GM18508 (cell line): ENCODE measurements around the gene ATP2B2.

Experiments
- ATAC-seq: cut with Tn5 transposase; IDR thresholded peaks from one replicate; pipeline ENCODE4 v1.9.1; 2021; ENCODE audit warnings: moderate number of reproducible peaks; ENCODE audit not compliant: insufficient read depth, unreplicated experiment

ATP2B2 gene

DNA sequence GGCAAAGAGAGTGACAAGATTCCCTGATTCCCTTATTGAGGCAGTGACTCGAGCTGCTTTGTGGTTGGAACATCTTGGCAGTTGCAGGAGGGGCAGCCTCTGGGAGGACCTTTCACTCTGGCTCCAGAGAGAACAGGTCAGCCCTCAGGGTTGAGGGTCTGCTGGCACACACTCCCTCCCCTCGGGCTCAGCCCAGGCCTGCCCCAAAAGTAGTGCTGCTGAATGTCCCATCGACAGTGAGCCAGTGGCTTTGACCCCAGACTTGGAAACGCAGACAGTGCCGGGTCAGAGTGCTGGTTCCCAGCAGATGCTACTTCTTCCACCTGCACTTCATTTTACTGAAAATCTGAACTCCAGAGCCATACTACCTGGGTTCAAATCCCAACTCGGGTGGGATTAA is 25.6 kb upstream of the ATP2B2 start:
- ATAC-seq, result no peak

DNA sequence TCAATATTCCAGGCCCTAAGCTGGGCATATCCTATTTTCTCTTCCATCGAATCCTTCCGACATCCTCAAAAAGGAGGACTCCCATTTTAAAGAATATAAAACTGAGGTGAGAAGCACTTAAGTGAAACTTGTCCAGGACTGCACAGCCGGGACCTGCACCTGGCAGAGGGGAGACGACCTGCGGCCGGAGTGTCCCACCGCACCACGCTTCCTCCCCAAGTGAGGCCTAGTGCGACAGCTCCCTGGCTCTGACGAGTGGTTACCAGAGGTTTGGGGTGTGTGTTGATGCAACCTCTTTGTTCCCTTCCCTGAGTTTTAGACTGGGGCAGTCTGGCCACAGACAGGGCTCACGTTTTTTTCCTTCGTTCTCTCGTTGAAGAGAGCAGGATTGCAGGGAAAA is 24.9 kb upstream of the ATP2B2 start:
- no peak for ATAC-seq

DNA sequence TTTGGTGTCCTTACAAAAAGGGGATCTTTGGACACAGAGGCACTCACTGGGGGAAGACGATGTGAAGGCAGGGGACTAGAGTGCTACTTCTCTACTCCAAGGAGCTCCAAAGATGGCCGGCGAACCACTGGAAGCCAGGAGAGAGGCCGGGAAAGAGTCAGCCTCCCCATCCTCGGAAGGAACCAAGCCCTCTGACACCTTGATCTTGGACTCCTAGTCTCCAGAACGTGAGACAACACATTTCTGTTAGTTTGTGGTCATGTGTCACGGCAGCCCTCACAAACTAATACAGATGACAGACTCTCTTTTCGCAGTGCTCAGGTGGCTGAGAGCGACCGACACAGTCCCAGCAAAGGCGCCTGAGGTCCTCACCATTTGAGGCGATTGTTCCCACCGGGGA is 24.4 kb upstream of the ATP2B2 start:
- ATAC-seq, result no peak

DNA sequence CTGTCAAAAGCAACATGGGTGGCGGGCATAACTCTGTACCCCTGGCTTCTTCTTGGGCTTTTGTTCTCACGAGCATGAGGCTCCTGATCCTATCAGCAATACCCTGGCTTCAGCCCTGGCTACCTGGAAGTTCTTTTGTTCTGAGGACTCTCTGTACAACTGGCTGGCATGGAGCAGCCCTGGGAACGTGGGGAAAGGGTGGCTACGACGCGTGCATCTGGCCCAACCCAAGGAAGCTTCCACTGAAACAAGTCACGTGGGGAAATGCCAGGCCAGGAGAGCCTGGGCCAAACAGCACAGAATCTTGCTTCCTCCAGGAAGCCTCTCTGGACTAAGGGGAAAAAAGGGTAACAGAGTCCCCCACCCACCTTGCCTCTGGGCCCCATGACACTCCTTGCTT is 22.7 kb upstream of the ATP2B2 start:
- no peak for ATAC-seq

DNA sequence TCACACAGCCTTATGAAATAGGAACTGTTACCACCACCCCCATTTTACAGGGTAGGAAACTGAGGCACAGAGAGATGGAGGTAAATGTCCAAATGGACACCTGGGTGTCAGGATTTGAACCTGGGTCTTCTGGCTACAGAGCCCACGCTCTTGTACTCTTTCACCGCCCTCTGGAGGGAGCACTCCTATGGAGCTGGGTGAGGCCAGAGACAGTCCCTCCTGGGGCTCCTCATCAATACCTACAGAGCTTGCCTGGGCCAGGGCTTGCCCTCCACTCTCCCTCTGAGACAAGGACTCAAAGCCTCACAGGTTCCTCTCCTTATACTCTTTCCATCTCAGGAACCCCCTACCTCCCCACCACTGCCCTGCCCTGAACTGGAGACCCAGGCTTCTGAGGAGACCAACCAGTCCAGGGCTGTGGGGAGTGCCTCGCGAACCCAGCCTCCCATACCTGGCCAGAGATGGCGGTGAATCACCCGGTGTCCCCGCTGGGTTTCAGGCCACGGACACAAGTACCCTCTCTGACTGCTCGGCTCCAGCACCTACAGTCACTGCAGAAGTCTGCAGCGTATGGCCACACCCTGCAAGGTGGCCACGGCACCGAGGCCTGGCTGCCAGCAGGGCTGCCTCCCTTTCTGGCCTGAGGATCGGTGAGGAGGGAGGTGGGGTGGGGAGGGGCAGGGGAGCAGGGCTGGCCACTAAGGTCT is 22.1 kb upstream of the ATP2B2 start:
- ATAC-seq, result no peak

DNA sequence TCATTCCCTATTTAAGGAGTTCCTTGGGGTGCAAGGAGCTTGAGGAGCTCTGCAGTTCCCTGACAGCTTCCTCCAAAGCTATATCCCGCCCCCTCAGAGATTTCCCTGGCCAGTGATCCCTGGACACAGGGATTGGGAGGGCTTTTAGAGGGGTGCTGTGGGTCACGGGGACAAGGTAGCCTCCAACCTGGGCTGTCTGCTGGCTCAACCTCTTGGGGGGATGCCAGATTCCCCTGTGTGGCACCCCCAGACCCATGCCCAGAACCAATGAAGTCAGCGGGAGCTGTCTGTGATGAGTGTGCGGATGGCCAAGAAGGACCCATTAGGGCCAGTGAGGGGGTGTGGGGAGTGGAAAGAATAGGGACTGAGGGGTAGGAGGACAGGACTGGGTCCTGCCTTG is 21.0 kb upstream of the ATP2B2 start:
- no peak for ATAC-seq

DNA sequence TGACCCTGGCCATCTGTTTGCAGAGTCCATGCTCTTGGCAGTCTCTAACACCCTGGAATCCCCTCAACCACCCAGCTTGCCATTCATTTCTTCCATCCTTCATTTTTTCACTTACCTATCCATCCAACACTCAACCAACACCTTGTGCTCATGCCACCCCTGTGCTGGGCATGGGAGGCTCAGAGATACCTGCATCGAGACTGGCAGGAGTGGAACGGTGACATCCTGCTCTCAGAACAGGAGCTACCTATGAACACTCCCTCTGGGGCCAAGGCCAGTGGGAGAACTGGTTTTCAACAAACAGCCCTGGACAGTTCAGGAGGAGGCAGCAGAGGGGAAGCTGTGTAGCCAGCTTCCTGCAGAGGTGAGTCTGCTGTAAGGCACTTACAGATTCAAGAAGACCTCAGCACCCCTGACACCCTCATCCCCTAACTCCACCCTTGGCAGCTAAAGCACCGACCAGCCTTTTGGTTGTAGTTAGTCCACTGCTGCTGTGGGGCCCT is 19.5 kb upstream of the ATP2B2 start:
- no peak for ATAC-seq

DNA sequence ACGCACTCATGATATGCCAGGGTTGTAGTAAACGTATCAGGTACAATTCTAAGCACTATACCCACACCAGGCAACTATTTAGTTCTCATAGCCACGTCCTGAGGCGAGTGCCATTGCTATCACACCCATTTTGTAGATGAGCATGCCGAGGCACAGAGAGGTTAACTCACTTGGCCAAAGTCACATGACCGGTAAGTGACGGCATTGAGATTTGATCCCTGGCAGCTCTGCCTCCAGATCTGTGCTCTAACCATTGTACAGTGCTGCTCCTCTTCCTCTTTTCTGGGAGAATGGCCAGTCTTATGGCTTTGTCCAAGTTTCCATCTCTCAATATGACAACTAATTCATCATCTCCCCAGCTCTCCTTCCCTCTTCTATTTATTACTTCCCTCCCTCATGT is 18.9 kb upstream of the ATP2B2 start:
- no peak for ATAC-seq

DNA sequence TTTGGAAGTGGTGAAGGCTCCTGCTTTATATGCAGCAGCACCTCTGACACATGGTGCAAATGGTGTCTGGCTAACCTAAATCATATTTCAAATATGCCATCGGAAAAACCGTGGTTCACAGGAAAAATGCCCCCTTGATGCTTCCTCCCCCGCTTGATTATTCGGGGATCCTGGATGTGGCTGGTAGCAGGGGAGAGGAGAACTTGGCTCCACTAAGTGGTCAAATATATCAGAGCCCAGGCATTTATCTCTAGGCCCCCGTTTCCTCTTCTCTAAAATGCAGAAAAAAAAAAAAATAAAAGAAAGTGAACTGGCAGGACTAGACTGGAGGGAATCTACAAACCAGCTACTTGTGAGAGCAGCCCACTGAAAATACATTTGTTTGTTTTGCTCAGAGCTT is 18.2 kb upstream of the ATP2B2 start:
- ATAC-seq, result no peak

DNA sequence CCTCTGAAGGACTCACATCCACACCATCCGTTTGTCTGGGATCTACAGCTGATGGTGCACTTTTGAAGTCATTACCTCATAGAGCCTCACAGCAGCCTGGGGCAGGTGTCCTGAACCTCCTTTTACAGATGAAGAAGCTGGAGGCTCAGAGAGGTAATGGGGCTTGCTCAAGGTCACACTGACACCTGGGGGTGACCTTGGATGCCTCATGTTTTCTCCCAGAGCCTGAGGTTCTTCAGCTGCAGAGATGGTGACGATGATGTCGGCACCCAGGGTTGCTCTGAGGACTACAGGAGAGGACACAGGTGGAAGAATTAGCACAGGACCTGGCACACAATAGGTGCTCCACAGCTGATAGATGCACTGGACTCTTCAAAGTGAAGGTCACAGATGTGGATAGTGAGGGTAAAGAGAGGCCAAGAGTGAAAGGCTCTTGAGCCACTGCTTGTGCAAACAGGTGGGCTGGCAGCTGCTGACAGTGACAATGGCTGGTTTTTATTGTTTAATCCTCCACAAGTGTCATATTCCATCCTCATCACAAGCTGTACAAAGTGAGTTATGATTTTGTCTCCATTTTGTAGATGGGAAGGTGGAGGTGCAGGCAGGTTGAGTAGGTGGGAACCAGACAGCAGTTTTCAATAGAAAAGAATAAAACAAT is 17.4 kb upstream of the ATP2B2 start:
- no peak for ATAC-seq

DNA sequence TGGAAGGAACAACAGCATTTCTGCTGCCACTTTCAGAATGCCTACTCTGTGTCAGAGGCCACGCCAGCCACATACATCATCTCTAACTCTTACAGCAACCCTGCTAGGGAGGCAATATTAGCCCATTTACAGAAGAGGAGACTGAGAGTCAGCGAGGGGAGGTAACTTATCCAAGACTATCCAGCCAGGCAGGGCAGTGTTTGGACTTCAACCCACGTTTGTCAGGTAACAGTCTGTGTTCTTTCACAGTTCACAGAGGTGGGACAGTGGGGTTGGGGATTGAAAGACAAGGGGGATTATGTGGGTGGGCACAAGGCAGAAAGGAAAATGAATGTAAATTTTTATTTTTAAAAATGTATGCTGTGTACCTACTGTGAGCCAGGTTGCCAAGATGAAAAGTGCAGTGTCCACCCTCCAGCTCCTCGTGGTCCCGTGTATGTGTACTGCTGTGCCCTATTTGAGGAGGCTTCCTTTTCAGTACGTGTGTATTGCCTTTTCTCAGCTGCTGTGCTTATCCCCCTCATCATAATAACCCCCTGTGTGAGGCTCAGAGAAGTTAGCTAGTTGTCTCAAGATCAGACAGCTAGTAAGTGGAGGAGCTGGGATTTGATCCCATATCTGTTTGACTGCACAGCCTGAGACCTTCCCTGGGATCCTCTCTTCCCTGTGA is 16.5 kb upstream of the ATP2B2 start:
- no peak for ATAC-seq

DNA sequence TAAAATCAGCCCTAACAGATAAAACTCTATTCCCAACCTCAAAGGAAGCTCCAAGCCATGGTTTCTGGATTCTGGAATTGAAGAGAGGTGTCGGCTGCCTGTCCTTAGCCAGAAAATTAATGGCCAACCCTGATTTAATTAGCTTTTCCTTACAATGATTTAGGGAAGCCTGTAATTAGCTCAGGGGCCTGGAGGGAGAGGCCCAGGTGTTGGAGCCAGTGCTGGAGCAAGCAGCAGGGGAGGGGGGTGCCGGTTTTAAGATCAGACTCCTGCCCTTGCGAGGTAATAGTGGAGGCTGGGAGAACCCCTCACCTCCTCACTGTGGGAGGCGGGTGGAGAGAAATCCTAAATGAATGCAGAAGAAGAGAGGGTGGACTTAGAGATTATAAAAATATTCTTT is 14.7 kb upstream of the ATP2B2 start:
- no peak for ATAC-seq

DNA sequence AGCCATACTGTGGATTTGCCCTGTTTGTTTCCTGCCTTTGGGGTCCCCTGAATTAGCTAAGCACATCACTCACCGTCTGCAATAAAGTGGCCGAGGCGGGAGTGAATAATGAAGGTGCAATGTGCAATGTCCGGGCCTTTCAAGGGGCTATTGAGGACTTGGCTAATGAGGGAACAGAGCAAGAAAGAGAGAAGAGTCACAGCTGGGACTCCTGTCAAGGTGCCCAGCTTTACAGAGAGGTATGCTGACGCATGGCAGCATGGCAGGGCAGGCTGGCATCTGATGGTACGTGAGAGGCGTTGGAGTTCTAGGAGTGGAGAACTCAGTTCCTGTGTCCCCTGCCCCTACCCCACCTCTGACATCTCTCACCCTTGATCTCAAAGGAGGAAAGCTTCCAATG is 13.8 kb upstream of the ATP2B2 start:
- no peak for ATAC-seq

DNA sequence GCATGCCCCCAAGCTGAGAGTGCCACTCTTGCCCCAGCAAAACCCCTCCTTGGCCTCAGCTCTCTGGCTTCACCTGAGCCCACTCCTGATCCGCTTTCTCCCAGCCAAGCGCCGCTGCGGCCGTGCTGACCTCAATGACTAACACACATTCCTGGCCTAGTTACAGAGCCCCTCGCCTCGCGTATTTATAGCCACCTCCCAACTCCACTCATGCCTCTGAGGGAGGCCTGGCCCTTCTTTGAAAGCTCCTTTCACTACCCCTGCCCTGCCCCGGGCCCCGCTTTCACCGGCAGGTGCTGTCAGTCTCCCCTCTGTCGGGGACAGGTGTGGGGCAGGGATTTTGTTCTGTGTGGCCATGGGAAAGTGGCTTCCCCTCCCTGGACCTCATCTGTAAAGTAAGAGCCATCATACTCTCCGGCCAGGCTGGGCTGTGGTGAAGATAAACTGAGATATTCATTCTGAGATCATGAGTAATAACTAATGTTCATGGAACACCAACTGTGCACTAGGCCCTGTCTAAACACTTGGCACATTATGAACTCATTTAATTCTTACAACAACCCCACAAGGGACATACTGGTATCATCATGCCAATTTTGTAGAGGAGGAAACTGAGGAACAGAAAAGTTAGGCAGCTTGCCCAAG is 13.2 kb upstream of the ATP2B2 start:
- no peak for ATAC-seq

DNA sequence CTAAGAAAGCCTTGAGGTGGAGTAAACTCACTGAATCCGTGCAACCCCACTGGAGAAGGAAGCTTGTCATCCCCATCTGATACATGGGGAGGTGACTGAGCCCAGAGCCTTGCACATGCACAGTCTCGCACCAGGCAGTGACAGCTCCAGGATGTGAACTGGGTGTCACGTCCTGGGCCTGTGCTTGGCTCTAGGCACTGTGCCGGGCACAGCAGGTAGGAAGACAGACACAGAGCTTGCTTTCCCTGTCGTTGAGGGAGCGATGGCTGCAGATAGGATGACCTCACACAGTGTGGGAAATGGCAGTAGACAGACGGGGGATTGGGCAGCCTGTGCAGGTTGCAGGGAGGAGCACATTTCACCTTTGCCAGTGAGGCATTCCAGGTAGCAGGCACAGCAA is 12.2 kb upstream of the ATP2B2 start:
- no peak for ATAC-seq

DNA sequence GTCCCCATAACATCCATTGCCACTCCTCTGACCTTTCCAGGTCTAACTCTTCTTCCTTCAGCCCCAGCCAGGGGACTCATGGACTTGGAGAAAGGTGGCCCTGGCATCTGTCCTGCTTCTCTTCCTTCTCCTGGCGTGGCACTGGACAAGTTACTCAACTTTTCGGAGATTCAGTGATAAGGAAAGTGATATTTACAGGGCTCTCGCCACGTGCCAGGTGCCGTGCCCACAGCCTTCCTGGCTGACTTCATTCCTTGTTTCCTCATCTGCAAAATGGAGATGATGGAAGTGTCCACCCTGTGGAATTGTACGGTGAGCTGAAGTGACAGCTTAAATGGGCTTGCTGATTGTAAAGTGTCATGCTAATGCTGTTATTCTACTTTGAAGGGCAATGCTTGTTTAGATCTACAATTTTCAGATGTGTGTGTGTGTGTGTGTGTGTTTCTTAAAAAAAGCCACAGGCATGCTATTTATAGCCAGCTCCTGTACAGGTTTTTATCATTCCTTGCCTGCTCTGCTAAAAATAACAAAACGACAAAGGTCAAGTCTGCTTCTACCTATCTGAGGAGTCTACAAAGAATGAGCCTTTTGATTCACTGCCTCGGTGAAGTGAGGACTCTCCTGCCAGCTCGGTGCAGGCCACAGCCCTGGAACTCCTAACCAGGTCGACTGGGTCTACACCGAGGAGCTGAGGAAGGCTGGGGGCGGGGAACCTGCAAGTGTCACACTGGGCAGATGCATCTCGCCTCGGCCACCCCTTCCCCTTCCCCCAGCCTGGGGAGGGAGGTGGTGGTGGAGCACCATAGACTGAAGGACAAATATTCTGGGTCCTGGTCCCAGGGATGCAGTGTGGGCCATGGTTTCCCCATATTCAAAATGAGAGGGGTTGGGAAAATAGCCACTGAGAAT is 11.4 kb upstream of the ATP2B2 start:
- ATAC-seq, result no peak

DNA sequence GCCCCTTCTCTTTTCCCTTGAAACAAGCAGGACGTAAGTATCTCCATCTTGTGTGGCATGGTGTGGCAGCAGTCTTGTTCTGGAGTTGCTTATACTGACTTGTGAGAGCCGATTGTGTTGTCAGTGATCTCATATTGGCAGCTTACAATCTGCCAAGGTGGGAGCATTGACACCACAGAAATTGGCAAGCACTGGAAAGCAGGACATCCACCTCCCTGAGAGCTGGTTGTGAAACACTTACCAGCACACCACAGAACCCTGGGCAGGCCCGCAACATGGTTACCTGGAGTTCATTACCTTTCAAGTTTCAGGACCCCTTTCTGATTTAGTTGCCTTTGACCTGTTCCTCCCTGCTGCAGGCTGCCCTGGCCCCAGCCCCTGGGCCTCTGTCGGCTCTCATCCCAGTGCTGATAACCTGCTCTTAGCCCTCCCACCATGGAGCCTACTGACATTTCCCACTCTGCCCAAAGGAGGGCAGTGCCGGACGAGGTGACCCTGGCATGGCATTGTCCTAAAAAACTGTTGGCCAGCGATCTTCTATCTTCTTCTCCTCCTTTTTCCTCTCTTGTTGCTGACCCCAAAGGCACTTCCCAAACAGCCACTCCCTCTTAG is 10.6 kb upstream of the ATP2B2 start:
- no peak for ATAC-seq

DNA sequence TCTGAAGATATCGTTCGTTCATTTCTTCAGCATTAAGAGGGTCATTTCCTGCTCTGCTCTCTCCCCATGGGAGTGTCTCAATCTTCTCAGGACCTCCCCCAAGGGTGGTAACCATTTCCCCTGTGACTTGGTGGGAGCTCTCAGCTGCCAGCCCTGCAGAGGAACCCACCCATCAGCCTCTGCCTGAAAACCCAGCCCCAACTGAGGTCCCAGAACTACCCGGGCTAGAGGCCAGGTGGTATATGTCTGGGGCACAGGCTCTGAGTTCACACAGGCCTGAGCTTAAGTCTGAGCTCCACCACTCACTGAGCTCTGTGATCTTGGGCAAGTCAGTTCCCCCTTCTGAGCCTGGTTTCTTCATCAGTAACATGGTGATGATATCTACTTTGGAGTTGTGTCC is 10.0 kb upstream of the ATP2B2 start:
- ATAC-seq, result no peak

DNA sequence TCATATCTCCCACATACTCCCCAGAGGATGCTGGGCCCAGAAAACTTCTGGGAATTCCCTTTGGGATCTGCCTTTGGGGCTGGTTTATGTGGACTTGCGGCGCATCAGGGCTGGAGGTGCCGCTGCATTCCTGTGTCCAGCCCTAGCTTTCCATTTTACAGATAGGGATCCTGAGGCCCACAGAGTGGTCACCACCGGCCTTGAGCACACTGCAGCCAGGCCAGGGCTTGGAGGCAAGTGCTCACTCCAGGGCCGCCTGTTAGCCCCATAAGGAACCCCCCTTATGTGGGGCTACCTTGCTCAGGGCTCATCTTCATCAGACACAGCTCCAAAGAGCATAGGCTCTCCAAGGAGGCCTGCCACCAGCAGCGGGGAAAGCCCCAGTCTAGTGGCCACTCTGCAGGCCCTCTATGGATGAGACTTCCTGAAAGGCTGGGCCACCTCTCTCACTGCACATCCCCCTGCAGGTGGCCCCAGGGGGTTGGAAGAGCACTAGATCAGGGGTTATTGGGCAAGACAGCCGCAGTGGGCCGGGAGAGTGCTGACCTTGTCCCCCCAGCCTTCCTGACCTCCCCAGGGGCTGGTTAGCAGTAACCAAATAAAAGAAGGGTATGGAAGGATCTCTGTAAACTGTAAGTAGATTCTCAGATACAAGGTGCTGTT is 9.2 kb upstream of the ATP2B2 start:
- ATAC-seq, result no peak
